OCI-LY7 (cell line): ENCODE measurements around the gene RAB3IL1. TPM values are rescaled to one million over a fixed set of nuclear protein-coding genes. Genes with fewer than 3 reads are reported as not detected.

Experiments
- BruUV-seq: library from RNA; stranded (reverse); fragments of 400-500 nt; replicated peaks from 2 replicates; lab custom pipeline; 2021; lab: Mats Ljungman, UMichigan
- CTCF ChIA-PET: fragments of 300-600 bp; sonication (Branson Sonifier 250); formaldehyde crosslinking; loops from one replicate; lab custom pipeline; 2022; ENCODE audit warnings: antibody characterized with exemption; ENCODE audit not compliant: unreplicated experiment; lab: Charles Lee
- POLR2A ChIA-PET: fragments of 300-600 bp; sonication (Branson Sonifier 250); formaldehyde crosslinking; loops from one replicate; lab custom pipeline; 2022; ENCODE audit warnings: antibody characterized with exemption; lab: Charles Lee
- DNase-seq: peaks from one replicate; pipeline ENCODE4 v3.0.0-alpha.2; 2015; ENCODE audit warnings: low spot score
- H2AFZ ChIP-seq: fragments of 200-600 bp; sonication (generic), shearing (Covaris generic); 2 replicates; pipeline ENCODE4 v1.6.1; 2014; ENCODE audit warnings: mild to moderate bottlenecking, antibody characterized with exemption, low read length, moderate library complexity
- H3K27ac ChIP-seq: fragments of 200-600 bp; sonication (generic); 2 replicates; pipeline ENCODE4 v1.5.1; 2014; ENCODE audit warnings: mixed run types, low read depth, mild to moderate bottlenecking, moderate library complexity, low read length, inconsistent platforms; ENCODE audit not compliant: poor library complexity, severe bottlenecking
- H3K36me3 ChIP-seq: fragments of 200-600 bp; sonication (generic); 2 replicates; pipeline ENCODE4 v1.6.1; 2014; ENCODE audit warnings: mild to moderate bottlenecking, antibody characterized with exemption, low read length, moderate library complexity, mixed read lengths; ENCODE audit not compliant: insufficient read depth
- H3K4me1 ChIP-seq: fragments of 200-600 bp; sonication (generic); 2 replicates; pipeline ENCODE4 v1.5.1; 2014; ENCODE audit warnings: mild to moderate bottlenecking, low read length; ENCODE audit not compliant: insufficient read depth, poor library complexity, severe bottlenecking
- H3K4me2 ChIP-seq: fragments of 200-600 bp; sonication (generic); 2 replicates; pipeline ENCODE4 v1.6.1; 2014; ENCODE audit warnings: mild to moderate bottlenecking, low read length
- H3K4me3 ChIP-seq: fragments of 200-600 bp; sonication (generic); 2 replicates; pipeline ENCODE4 v1.5.1; 2014; ENCODE audit warnings: mild to moderate bottlenecking, low read depth, low read length; ENCODE audit not compliant: poor library complexity, severe bottlenecking
- H3K79me2 ChIP-seq: fragments of 200-600 bp; sonication (generic); 2 replicates; pipeline ENCODE4 v1.6.1; 2016; ENCODE audit warnings: low read depth, mild to moderate bottlenecking, low read length, moderate library complexity, mixed read lengths; ENCODE audit not compliant: insufficient read depth
- H3K9me2 ChIP-seq: fragments of 200-600 bp; sonication (generic); 2 replicates; pipeline ENCODE4 v1.6.1; 2016; ENCODE audit warnings: mild to moderate bottlenecking, low read length, mixed read lengths; ENCODE audit not compliant: insufficient read depth
- H3K9me3 ChIP-seq: fragments of 200-600 bp; sonication (generic); 2 replicates; pipeline ENCODE4 v1.6.1; 2014; ENCODE audit warnings: mild to moderate bottlenecking, mixed run types, low read length, mixed read lengths
- H4K20me1 ChIP-seq: fragments of 200-600 bp; sonication (generic); 2 replicates; pipeline ENCODE4 v1.6.1; 2014; ENCODE audit warnings: mild to moderate bottlenecking, antibody characterized with exemption, low read length, moderate library complexity, mixed read lengths; ENCODE audit not compliant: insufficient read depth
- EZH2phosphoT487 ChIP-seq: fragments of 200-600 bp; sonication (generic); IDR thresholded peaks from 2 replicates; pipeline ENCODE4 v1.6.1; 2018; ENCODE audit warnings: low read depth, borderline replicate concordance, mild to moderate bottlenecking, mixed run types, antibody characterized with exemption, low read length, moderate library complexity, mixed read lengths
- intact Hi-C: fragments of 100-400 bp; cut with micrococcal nuclease; formaldehyde crosslinking; loops from one replicate; pipeline ENCODE4 v1.10.0; 2022; ENCODE audit not compliant: unreplicated experiment
- total RNA-seq, 2 experiments: library from RNA; depleted of rRNA in 1 of 2; stranded (reverse); fragments of >200 nt in 1 of 2; shearing (Covaris generic) in 1 of 2; gene quantifications; 2 replicates each; pipeline ENCODE4 v1.2.3, GENCODE V29; 2014 to 2022
- TF ChIP-seq, protein P1 (sequence below): fragments of 200-600 bp; sonication (generic); conservative IDR thresholded peaks from 2 replicates; pipeline ENCODE4 v1.5.1; 2014; ENCODE audit warnings: mild to moderate bottlenecking, antibody characterized with exemption, low read length, moderate library complexity, mixed read lengths

RAB3IL1 gene
- total RNA-seq, 2 experiments from 2014 or later: not detected

DNA sequence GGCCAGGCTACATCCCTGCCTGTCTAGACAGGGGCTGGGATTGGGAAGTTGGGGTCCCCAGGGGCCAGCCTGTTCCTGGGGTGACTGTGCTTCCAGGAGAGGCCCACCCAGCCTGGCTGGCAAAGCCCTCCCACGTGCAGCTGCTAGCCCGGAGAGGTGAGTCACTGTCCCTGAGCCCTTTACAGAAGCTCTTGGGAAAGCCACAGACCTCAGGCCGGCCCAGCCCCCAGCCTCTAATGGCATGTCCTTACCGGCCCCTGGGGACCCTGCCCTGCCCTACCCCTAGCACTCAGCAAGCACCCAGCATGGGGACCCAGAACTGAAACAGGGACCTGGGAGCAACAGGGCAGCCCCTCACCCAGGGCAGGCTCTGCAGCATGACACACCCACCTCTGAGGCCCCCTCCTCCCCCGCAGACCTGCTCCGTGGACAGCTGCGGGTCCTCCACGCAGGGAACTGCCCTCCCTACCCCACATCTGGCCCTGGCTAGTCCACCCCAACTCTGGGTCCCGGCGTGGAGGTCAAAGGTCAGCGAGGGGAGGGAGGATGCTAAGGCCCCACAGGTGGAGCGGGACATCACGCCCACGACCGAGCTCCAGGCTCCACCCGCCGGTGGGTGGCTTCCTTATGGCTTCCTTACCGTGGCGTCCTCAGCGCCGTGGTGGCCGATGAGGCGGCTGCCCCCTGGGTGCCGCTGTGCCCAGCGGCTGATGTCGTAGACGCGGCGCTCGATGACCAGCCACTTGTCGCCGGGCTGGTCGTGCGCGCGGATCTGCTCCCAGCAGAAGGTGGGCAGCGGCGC lies 26.6 kb downstream of the RAB3IL1 start:
- CTCF ChIA-PET: interaction anchor here (1.0 to 1.3 kb wide), 2 partner anchors 8 to 9 kb away, joined by 3 to 4 read pairs; no protein-coding TSS in a partner anchor
- Histone ChIP-seq H3K4me2 (peak overlapping the region; percentile 78), H3K79me2 (no peaks in the 10 kb centered on the region), H3K4me1 (peaks cover 30% of the 10 kb centered on the region), H3K9me2 (no peaks in the 10 kb centered on the region), H4K20me1 (no peaks in the 10 kb centered on the region), H3K9me3 (no peaks in the 10 kb centered on the region), H3K4me3 (peak overlapping the region; percentile 93), H3K27ac (peak overlapping the region; percentile 77), H3K36me3 (no peaks in the 10 kb centered on the region; the same call in 1 of the 2 replicates), H2AFZ (peak overlapping the region; percentile 51; the same call in 1 of the 2 replicates)
- POLR2A ChIA-PET: interaction anchor here (0.6 to 2.2 kb wide), 2 partner anchors 9 to 89 kb away, joined by 3 to 10 read pairs; no protein-coding TSS in a partner anchor
- peak; percentile 48 for DNase-seq
- no peak for TF ChIP-seq EZH2phosphoT487
- TF ChIP-seq, protein P1, sequence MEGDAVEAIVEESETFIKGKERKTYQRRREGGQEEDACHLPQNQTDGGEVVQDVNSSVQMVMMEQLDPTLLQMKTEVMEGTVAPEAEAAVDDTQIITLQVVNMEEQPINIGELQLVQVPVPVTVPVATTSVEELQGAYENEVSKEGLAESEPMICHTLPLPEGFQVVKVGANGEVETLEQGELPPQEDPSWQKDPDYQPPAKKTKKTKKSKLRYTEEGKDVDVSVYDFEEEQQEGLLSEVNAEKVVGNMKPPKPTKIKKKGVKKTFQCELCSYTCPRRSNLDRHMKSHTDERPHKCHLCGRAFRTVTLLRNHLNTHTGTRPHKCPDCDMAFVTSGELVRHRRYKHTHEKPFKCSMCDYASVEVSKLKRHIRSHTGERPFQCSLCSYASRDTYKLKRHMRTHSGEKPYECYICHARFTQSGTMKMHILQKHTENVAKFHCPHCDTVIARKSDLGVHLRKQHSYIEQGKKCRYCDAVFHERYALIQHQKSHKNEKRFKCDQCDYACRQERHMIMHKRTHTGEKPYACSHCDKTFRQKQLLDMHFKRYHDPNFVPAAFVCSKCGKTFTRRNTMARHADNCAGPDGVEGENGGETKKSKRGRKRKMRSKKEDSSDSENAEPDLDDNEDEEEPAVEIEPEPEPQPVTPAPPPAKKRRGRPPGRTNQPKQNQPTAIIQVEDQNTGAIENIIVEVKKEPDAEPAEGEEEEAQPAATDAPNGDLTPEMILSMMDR: 0 out of 2 replicates have a peak, but pooled peaks have one; percentile 19
- no TSS peak for BruUV-seq
- intact Hi-C loops: loop anchor here (1.0 kb wide), 2 partner anchors 10 to 19 kb away; no protein-coding TSS in a partner anchor

DNA sequence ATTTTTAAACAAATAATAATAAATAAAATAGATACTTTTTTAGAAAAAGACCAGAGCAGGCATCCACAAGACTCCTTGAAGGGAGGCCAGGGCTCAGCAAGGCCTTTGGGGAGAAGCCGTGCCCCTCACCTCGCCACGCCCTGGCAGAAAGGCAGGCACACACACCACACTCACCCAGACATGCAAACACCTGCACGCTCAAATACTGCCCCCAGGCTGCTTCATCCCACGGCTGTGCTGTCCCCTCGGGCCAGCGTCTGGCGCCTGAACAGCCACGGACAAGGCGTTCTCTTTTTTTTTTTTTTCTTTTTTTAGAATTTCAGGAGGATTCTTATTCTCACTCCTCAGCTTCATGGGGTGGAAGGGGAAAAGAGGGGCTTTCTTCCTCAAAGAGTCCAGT lies 27.5 kb downstream of the RAB3IL1 start:
- no peak overlapping the region for H3K27ac ChIP-seq
- H3K36me3 ChIP-seq: no peaks in the 10 kb centered on the region; the same call in 1 of the 2 replicates
- POLR2A ChIA-PET: interaction anchor here (0.6 kb wide), 1 partner anchor 88 kb away, joined by 3 read pairs; no protein-coding TSS in a partner anchor
- H3K79me2 ChIP-seq: no peaks in the 10 kb centered on the region
- DNase-seq: no peak
- no peak for TF ChIP-seq EZH2phosphoT487
- TF ChIP-seq, protein P1: no peak
- H4K20me1 ChIP-seq: no peaks in the 10 kb centered on the region
- no TSS peak for BruUV-seq
- H3K9me2 ChIP-seq: no peaks in the 10 kb centered on the region
- intact Hi-C loops: no loop called here
- CTCF ChIA-PET: interaction anchor here (1.0 to 1.3 kb wide), 2 partner anchors 8 to 9 kb away, joined by 3 to 4 read pairs; no protein-coding TSS in a partner anchor
- H3K9me3 ChIP-seq: no peaks in the 10 kb centered on the region
- H3K4me3 ChIP-seq: peak overlapping the region; percentile 93
- H3K4me2 ChIP-seq: peak overlapping the region; percentile 78
- peaks cover 39% of the 10 kb centered on the region for H3K4me1 ChIP-seq
- H2AFZ ChIP-seq: no peak overlapping the region
